Bronchial epithelial cell (primary cell): ENCODE results near the gene TFB1M. TPM values are rescaled to one million over a fixed set of nuclear protein-coding genes. Genes with fewer than 3 reads are reported as not detected.

ENCODE experiments used
- DNase-seq: peaks from one replicate; pipeline ENCODE4 v3.0.0-alpha.2; 2010; ENCODE audit warnings: low read depth
- FAIRE-seq: peaks from 2 replicates; lab custom pipeline; 2011; peaks lifted over from hg19 to GRCh38; lab: Jason Lieb, UNC
- H3K27me3 ChIP-seq: 2 replicates; pipeline ENCODE4 v1.5.1; 2011; ENCODE audit warnings: low read length; ENCODE audit not compliant: control insufficient read depth, insufficient read depth
- H3K36me3 ChIP-seq: 2 replicates; pipeline ENCODE4 v1.5.1; 2011; ENCODE audit warnings: low read length; ENCODE audit not compliant: control insufficient read depth, insufficient read depth
- H3K4me3 ChIP-seq: 2 replicates; pipeline ENCODE4 v1.5.1; 2011; ENCODE audit warnings: mild to moderate bottlenecking, low read depth, low read length, control low read depth
- CTCF ChIP-seq: IDR thresholded peaks from 2 replicates; pipeline ENCODE4 v1.5.1; 2011; ENCODE audit warnings: mild to moderate bottlenecking, moderate library complexity, low read length, control low read depth, inconsistent platforms; ENCODE audit not compliant: insufficient read depth, severe bottlenecking
- total RNA-seq: library from RNA; depleted of rRNA; stranded (reverse); fragments of >200 nt; gene quantifications from 2 replicates; pipeline ENCODE4 v1.2.1, GENCODE V29; 2014

The TFB1M gene
- total RNA-seq, 1 donor from 2014 or later, result 11.6 TPM

GRCh38 chr6:155213611-155214372 is 100.5 kb downstream of the TFB1M start:
- no peak for TF ChIP-seq CTCF
- Histone ChIP-seq H3K4me3 (no peak overlapping the region), H3K27me3 (peaks cover 4% of the 10 kb centered on the region), H3K36me3 (no peaks in the 10 kb centered on the region)
- DNase-seq (no peak), FAIRE-seq (no peak)

- Histone ChIP-seq H3K4me3 (no peak overlapping the region), H3K27me3 (peaks cover 4% of the 10 kb centered on the region), H3K36me3 (no peaks in the 10 kb centered on the region)
- TF ChIP-seq CTCF, result no peak
- no peak for DNase-seq
- FAIRE-seq, result no peak
These were observed 101.5 kb downstream of the TFB1M start for GRCh38 chr6:155212616-155213380.

GRCh38 chr6:155212106-155212505 is 102.2 kb downstream of the TFB1M start:
- Histone ChIP-seq H3K27me3 (peaks cover 4% of the 10 kb centered on the region), H3K4me3 (no peak overlapping the region), H3K36me3 (no peaks in the 10 kb centered on the region)
- FAIRE-seq (no peak), DNase-seq (no peak)
- no peak for TF ChIP-seq CTCF

- Histone ChIP-seq H3K4me3 (no peak overlapping the region), H3K36me3 (no peaks in the 10 kb centered on the region), H3K27me3 (no peaks in the 10 kb centered on the region)
- FAIRE-seq, result no peak
- no peak for DNase-seq
- no peak for TF ChIP-seq CTCF
These were observed 107.1 kb downstream of the TFB1M start for GRCh38 chr6:155207223-155207622.

Other genes starting within 250 kb of the TFB1M start
- gene CLDN20, start 50.5 kb downstream of the TFB1M start, total RNA-seq, result not detected in 2 replicates
- not detected in 2 replicates for gene NOX3, start 141.4 kb upstream of the TFB1M start, total RNA-seq